Activated CD4-positive, alpha-beta T cell treated with anti-CD3 and anti-CD28 coated beads for 4 hours (primary cell): ENCODE results near the gene TTYH2.

Experiments
- DNase-seq, 2 donors: peaks; one replicate each; pipeline ENCODE4 v3.0.0-alpha.2; 2020

Gene TTYH2

DNA sequence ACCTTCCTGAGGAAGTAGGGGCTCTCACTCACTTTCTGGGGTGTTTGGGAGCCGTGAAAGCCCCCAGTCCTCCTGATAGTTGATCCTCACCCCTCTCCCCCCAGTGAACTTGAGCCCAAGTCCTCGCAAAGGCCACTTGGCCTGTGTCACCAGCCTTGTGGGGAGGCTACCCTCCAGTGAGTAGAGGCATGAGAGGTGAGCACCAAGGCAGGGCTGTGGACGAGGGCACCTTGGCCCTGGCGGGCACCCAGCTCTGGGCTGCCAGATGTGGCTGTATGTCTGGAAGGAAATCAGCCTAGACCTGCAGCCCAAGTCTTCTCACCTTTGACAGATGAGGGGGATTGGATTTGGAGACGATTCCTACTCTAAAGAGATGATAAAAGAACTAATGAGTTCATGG lies 3.1 kb downstream of the TTYH2 start:
- DNase-seq = no peak

DNA sequence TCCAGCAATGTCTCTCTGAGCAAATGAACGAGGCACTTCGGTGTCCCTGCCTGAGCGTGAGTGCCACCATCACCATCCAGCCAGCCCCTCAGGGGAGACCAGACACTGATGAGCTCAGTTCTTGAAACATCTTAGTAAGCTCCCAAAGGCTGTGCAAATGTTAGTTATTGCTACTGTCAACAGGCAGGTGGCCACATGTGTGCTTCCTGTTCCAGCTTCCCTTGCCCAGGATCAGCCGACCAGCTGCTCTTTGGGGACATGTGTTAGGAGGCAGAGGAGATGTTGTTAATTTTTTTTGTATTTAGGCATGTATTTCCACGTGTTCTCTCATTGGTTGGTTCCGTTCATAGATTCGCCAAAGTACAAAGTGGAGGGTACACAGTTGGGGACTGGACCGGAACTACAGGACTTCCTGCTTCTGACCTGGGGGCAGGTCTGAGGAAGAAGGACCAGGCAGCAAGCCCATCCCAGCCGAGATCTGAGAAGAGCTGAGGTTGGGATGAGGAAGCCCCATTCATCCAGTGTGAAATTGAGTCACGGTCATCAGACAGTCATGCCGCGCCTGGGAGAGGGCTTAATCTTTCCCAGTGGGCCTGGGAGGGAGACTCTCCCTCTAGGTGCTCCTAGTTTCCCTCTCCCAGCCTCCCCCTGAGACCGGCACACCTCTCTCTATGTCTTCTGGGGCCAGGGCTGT lies 3.8 kb downstream of the TTYH2 start:
- DNase-seq = no peak

DNA sequence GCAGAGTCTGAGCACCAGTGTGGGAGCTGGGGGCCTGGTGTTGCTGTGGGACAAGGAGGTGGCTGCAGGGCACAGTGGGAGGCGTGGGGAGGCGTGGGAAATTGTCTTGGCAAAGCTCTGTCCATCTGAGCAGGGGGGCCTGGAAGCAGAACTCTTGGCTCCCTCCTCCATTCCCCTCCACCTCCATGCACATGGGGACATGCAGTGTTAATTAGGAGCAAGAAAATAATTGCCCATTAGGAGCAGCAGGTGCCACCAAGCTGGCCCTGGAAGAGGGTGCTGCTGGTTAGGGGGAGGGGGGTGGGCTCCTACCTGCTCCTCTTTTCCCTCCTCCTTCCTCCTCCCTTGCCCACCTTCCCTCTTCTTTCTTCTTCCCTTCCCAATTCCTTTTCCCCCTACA lies 4.5 kb downstream of the TTYH2 start:
- DNase-seq = no peak

DNA sequence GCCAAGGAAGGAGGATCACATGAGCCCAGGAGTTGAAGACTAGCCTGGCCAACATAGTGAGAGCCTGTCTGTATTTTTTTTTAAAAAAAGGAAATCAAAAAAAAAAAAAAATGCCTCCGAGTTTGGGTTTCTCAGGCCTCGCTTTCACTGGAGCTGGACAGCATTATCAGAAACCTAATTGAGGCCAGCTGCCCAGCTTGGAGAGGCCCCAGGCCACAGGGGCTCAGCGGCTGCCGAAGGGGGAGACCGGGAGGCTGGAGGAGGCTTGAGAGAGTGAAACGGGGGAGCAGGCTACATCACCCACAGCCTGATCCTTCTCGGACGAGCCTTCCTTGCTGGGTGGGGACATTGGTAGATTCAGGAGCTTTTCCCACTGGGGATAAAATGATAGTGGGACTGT lies 5.1 kb downstream of the TTYH2 start:
- no peak for DNase-seq

DNA sequence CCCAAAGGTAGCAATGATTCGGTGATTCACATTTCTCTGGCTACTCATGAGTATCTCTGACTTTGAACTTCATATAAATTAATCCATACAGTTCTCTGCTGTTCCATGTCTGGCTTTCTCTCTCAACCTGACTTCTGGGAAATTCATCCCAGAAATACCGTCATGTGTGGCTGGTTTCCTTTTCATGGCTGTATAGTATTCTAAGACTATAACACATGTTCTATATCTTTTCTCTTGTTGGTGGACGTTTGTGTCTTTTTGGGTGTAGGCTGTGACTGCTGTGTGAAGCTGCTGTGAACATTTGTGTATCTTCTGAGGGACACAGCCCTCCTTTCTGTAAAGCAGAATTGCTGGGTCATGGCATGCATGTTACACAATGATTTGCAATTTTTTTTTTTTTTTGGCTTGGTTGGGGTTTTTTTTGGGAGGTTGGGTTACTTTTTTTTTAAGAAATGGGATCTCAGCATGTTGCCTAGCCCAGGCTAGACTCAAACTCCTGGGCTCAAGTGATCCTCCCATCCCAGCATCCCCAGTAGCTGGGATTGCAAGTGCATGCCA lies 6.3 kb downstream of the TTYH2 start:
- no peak for DNase-seq

DNA sequence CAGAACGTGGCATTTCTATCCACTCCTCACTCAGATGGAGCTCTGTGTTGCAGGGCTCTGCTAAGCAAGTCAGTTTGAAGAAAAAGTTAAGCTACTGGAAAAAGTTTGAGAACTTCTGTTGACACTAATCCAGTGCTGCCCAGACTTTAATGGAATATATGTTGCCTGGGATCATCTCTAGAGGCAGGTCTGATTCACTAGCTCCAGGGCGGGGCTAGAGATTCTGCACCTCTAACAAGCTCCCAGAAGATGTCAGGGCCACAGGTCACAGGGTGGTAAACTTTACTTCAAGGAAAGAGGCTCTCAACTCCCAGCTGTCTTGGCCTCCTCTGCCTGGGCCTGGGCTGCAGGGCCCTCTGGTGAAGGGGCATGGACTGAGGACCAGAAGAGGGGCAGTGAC lies 6.8 kb downstream of the TTYH2 start:
- DNase-seq = no peak

DNA sequence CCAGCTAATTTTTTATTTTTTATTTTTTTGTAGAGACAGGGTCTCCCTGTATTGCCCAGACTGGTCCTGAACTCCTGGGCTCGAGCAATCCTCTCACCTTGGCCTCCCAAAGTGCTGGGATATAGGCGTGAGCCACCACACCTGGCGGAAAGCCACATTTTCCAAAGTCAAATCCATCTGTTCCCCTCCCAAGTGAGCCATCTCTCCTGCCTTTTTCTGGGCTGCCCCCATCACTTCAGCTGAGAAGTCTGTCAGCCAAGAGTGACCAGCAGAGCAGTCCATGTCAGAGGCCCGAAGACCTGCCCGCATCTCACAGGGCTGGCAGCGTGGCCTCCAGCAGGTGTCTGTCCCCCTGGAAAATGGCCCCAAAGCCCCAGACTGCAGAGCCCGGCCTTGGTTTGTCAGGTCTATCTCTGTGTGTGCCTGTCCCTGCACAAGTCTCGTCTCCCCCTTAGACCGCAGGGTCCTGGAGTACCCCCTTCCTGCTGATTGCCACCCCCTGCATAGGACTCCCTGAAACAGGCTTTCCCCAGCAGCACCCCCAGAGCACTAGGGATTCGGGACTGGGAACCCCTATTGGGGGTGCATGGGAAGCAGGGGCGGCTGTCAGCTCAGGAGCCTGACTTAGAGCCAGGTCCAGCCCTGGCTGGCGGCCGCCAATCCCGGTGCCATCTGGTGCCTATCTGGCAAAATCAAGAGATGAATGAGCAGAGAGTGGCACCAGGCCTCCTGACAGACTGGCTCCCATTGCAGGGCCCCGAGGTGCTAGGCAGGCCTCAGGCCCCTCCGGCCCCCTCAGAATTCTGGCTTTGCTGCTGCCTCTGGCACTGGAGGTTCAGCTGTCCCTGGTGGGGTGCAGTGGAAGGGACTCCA lies 7.8 kb downstream of the TTYH2 start:
- DNase-seq = no peak

DNA sequence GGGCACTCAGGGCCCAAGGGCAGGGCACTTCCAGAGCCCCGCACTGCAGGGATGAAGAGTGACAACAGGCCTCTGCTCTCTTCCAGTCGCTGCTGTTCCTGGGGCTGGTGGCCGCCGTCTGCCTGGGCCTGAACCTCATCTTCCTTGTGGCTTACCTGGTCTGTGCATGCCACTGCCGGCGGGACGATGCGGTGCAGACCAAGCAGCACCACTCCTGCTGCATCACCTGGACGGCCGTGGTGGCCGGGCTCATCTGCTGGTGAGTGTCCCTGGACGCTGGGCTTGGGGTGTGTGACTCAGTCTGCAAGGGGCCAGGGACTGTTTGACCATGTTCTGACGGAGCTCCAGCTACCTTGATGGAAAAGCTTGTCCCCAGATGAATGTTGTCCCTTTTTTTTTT lies 9.0 kb downstream of the TTYH2 start:
- DNase-seq = no peak

DNA sequence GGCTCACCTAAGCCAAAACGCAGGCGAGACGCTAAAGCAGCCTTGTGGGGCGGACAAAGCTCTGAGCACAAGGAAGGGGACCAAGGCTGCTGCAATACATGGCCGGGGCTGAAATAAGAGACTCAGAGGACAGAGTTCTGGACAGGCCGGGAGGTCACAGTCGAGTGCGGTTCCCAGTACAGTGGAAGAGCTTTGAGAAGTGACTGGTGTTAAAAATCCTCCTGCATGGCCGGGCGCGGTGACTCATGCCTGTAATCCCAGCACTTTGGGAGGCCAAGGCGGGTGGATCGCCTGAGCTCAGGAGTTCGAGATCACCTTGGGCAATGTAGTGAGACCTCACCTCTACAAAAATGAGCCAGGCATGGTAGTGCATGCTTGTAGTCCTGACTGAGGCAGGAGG lies 10.5 kb downstream of the TTYH2 start:
- DNase-seq = no peak

DNA sequence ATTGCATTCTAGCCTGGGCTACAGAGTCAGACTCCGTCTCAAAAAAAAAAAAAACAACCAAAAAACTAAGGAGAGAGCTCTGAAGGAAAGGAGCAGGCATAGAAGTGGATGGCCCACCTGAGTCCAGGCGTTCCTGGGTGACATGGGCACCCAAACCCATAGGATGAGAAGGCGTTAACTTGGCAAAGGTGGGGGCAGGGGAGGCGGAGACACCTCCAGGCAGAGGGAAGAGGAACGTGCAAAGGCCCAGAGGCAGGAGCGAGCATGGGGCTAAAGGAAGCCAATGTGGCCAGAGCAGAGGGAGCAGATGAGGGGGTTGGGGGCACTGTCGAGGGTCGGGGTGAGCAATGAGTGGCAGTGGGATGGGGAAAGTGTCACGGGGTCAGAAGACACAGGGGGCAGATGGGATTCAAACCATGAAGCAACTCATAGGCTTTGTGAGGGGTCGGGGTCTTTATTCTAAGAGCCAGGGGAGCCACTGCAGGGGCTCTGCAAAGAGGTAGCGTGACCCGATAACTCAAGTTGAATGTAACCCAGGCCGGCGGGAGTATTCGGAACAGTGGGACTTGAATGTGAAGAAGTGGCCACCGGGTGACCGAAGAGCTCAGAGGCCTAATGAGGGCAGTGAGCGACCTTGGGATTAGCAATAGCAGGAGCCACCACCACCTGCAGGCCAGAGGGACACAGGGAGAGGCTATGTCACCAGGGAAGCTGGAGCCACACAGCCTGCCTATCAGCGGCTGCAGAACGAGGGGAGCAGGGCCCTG lies 11.8 kb downstream of the TTYH2 start:
- DNase-seq = no peak

DNA sequence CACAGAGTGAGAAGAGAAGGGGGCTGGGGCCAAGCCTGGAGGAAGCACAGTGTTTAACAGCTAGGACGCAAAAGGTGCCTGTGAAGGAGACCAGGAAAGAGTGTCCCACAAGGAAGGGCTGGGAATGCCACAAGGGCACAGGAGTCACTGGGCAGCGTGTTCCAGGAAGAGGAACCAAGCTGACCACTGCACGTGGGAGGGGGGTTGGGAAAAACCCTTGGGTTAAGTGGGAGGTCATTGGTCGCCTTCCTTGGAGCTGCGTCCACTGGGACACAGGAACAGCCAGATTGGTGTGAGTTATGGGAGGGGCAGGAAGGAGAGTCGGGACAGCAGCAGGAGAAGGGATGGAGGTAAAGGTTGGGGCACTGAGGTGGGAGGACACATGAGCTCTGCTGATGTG lies 12.9 kb downstream of the TTYH2 start:
- DNase-seq = no peak

DNA sequence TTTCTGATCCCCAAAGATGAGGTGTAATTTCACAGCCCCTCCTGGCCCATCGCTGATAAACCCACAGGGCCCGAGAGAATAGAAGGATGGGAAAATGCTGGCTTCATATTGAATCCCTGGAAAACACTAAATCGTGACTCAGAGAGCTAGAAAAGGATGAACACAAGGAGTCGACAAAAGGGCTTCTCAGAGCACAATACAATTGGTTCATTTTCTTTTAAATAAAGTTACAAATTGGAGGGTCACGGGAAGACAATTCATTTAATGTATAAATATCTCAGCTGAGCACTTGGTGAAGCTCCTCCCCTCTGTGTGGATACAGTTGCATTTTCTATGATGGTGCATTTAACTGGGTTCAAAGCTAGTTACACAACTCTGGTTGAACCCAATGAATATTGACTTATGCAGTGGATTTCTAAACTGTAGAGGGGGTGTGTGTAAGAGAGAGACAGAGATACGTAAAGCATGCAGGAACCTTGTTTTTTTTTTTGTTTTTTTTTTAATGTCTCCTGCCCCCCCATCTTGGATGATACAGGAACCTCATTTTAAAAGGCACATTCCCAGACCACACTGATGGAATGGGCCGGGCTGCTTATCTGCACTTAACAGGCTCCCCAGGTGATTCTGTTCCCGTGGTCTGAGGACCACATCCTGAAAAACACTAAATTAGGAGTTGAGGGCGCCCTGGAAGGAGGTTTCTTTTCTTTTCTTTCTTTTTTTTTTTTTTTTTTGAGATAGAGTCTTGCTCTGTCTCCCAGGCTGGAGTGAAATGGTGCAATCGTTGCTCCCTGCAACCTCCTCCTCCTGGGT lies 14.1 kb downstream of the TTYH2 start:
- DNase-seq = no peak

DNA sequence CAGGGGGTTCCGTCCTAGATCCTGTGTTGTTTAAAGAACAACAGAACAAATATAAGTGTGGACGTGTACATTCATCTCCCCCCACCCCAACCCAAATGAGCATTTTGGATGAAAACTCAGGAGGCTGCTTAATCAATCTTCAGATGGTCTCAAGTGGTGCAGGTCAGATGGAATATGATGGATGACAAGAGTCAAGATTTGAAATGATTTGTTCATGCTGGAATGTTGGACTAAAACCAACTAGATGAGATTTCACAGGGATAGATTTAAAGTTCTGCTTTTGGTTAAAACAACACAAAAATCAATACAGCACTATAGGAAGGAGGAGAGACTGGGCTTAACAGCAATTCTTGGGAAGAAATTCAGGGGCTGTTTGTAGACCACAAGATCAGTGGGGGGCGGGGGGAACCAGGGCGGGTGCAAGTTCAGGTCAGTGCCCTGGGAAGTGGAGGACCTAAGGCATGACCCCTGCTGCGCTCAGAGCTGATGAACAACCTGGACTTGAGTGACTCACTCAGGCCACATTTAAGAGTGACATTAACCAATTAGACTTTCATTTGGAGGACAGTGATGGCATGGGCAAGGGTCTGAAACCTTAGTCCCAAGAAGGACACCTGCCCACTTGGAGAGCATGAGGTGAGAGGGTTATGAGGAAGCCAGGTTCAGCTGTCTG lies 15.1 kb downstream of the TTYH2 start:
- DNase-seq = no peak

DNA sequence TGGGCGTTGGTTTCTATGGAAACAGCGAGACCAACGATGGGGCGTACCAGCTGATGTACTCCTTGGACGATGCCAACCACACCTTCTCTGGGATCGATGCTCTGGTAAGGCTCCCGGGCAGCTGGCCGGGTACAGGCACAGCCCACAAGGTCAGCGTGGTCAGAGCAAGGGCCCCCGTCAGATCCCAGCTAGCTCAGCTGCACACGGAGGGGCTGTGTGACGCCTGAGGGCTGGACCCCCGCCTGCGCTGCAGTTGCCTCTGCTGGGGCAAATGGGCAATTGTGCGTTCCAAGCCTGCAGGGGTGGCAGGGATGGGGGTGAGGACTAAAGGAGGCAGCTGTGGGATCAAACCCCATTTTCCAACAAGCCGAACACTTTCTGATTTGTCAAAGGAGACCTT lies 17.5 kb downstream of the TTYH2 start:
- no peak for DNase-seq

DNA sequence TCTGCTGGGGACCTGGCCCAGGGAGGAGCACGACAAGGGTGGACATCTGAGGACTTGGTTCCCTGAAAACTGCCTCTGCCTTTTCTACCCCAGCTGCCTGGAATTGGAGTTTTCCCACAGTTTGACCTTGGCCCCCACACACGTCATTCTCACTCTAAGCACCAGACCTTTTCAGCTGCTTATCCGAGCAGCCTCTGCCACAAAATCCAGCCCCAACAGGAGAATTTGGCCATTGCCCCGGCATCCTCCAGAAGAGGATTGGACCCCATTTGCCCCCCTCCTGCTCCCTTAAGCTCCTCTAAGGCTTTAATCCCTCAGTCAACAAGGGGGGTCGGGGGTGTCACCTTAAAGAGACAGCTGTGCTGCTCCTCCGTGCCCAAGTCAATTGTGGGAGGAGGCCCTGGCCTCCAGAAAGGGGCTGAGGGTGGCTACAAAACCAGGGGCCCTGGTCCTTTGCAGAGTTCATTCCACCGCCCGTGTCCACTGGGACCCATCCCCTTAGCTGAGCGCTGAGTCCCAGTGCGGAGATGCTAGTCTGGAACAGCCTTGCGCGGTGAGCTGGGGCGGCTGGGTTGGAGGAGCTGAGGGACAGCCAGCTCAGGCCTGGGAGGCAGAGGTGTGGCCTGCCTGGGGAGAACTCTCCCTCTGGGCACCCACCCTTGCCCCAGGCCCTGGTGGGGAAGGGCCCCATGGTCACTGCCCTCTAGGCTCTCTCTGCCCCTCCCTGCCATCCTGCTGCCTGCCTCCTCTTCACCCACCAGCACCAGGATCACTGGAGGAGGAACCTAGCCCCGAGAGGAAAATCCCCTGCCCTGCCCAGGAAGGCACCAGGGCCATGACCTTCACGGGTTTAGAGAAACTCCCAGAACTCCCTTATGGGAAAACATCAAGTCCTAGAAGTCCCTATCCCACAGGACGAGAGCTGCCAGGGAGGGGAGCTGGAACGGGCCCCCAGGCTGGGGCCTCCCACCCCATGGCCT lies 18.8 kb downstream of the TTYH2 start:
- no peak for DNase-seq

DNA sequence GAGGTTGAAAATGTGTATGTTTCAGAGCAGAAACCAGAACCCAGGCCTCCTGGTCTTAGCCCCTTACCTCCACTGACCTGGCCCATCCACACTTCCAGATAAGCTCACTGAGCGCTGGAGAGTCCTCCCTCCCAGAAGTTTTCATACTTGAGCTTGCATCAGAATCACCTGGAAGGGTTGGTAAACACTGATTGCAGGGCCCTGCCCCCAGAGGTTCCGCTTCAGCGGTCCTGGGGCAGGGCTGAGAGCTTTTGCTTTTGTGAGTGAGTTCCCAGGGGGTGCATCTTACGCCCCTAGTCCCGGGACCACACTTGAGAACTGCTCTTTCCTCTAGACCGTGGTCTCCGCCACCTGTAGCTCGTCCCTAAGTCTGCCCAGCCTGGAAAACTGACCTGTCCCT lies 20.6 kb downstream of the TTYH2 start:
- DNase-seq = no peak

DNA sequence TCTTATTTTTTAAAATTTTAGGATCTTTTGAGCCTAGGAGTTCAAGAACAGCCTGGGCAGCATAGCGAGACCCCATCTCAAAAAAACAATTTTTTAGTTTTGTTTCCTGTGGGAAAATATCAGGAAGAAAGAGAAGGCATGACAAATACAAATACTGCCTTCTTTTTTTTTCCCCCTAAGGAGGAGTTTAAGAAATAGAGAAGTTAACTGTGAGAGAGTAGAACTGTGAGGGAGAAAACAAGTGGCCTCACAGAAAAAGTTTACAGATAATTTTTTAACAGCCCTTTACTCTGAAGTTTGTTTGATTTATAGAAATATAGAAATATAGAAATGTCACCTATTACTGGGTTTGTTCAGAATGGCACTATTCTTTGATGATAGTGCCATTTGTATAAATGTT lies 21.1 kb downstream of the TTYH2 start:
- no peak for DNase-seq

DNA sequence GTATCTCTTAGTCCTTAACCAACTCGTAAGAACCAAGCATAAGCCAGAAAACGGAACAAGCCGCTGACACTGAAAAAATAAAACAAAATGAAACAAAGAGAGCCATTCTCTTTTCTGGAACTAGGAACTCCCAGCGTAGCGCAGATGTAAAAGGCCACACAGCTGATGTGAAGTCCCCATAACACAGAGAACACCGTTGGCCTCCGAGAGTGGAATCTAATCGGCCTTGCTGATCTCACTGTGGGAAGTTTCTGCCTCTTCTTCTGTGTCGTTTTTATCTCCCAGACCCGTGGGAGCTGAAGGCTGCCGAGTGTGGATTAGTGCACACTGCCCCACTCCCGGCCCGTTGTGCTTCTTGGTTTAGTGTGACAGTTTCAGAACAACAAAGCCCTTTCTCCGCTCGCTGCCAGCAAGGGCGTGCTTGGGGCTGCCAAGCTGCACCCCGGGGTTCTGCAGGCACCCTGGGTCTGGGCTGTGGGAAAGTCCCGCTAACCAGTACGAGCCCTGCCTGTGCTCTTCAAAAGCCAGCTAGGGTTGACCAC lies 21.7 kb downstream of the TTYH2 start:
- DNase-seq = no peak

DNA sequence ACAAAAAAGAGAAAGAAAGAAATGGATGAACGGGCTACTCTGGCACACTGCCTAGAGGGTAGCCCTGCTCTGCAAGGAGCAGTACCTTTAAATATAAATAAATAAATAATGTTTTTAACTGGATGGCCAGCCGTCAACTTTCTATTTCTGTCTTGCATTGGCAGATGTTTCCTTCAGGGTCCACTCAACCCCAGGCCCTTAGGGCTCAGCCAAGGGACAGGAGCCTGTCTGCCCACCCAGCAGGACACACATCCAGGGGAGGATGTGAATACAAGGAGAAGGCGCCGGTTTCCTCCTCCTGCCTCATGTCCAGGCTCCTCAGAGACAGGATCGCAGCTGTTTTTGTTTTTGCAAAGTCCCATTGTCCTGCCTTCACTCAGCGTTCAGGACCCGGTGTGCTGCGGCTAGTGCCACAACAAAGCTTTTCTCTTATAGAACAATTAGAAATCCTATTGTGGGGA lies 22.6 kb downstream of the TTYH2 start:
- DNase-seq = no peak

DNA sequence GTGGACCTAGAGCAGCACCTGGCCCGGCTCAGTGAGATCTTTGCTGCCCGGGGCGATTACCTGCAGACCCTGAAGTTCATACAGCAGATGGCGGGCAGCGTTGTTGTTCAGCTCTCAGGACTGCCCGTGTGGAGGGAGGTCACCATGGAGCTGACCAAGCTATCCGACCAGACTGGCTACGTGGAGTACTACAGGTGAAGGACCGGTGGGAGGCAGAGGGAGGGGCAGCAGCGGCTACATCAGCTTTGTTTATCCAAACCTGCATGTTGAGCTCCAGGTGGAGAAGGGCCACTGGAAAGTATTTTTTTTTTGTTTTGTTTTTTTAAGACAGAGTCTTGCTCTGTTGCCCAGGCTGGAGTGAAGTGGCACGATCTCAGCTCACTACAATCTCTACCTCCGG lies 23.9 kb downstream of the TTYH2 start:
- no peak for DNase-seq
